Measurements from ENCODE around the gene PKM.

GRCh38 chr15:72203507-72203837 is 27.5 kb downstream of the PKM start:
- TF ChIP-seq CTCF (IDR thresholded peaks at IDR 0.05; ENCODE audit: borderline replicate concordance, extremely low read depth, low read length, poor library complexity, severe bottlenecking), result no peak
- no peak for TF ChIP-seq EZH2 (IDR thresholded peaks at IDR 0.05; ENCODE audit: borderline replicate concordance, low read depth, low read length, severe bottlenecking)
